ENCODE measurements around the gene TLR9.
A peak's percentile ranks its signal among the peaks of the same experiment; 100 is the strongest.

DNA sequence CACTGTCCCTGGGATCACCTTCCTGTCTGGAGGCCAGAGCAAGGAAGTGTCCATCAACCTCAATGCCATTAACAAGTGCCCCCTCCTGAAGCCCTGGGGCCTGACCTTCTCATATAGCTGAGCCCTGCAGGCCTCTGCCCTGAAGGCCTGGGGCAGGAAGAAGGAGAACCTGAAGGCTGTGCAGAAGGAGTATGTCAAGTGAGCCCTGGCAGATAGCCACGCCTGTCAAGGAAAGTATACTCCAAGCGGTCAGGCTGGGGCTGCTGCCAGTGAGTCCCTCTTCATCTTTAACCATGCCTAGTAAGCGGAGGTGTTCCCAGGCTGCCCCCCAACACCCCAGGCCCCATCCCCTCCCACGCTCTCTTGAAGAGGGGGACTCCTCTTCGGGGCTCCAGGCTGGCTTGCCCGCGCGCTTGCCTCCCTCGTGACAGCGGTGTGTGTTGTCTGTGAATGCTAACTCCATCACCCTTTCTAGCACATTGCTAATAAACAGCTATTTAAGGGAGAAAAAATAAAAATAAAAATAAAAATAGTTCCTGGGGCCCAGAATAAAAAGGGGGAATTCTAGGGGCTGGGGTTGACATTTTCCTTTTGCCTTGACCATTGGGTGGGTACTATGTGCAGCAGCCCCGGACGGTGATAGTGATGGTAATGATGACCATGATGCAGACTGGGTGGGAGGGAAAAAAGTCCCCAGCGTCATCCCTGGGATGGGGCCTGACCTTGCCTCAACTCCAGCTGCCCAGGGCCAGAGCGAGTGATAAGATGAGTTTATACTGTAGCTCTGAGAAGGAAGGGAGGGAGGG is 30.8 kb downstream of the TLR9 start:
- TF ChIP-seq POLR2A (IDR thresholded peaks at IDR 0.05): peak in 1 of 2 donors; percentile 38
- TF ChIP-seq, protein P1, sequence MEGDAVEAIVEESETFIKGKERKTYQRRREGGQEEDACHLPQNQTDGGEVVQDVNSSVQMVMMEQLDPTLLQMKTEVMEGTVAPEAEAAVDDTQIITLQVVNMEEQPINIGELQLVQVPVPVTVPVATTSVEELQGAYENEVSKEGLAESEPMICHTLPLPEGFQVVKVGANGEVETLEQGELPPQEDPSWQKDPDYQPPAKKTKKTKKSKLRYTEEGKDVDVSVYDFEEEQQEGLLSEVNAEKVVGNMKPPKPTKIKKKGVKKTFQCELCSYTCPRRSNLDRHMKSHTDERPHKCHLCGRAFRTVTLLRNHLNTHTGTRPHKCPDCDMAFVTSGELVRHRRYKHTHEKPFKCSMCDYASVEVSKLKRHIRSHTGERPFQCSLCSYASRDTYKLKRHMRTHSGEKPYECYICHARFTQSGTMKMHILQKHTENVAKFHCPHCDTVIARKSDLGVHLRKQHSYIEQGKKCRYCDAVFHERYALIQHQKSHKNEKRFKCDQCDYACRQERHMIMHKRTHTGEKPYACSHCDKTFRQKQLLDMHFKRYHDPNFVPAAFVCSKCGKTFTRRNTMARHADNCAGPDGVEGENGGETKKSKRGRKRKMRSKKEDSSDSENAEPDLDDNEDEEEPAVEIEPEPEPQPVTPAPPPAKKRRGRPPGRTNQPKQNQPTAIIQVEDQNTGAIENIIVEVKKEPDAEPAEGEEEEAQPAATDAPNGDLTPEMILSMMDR (IDR thresholded peaks at IDR 0.05): no peak
